ENCODE results near the gene NCAPD2.
A peak's percentile ranks its signal among the peaks of the same experiment; 100 is the strongest.

Gene NCAPD2

GRCh38 chr12:6459004-6459337 is 34.9 kb upstream of the NCAPD2 start:
- DNase-seq (ENCODE audit: low read depth in 2 of 2), result no peak
- no peak overlapping the region for H3K4me3 ChIP-seq (replicated peaks in 1 of 2; ENCODE audit: low read depth in 2 of 2, low read length in 2 of 2)
- TF ChIP-seq CTCF (IDR thresholded peaks at IDR 0.05; ENCODE audit: low read depth, low read length), result no peak

GRCh38 chr12:6460751-6461371 is 33.0 kb upstream of the NCAPD2 start:
- H3K4me3 ChIP-seq (replicated peaks in 1 of 2; ENCODE audit: low read depth in 2 of 2, low read length in 2 of 2), result no peak overlapping the region
- no peak for DNase-seq (ENCODE audit: low read depth in 2 of 2)
- no peak for TF ChIP-seq CTCF (IDR thresholded peaks at IDR 0.05; ENCODE audit: low read depth, low read length)

GRCh38 chr12:6461401-6462233 is 32.3 kb upstream of the NCAPD2 start:
- TF ChIP-seq CTCF (IDR thresholded peaks at IDR 0.05; ENCODE audit: low read depth, low read length), result no peak
- DNase-seq (ENCODE audit: low read depth in 2 of 2), result peak in 1 of 2 donors; percentile 7
- no peak overlapping the region for H3K4me3 ChIP-seq (replicated peaks in 1 of 2; ENCODE audit: low read depth in 2 of 2, low read length in 2 of 2)

GRCh38 chr12:6462234-6462995 is 31.5 kb upstream of the NCAPD2 start:
- DNase-seq (ENCODE audit: low read depth in 2 of 2), result no peak
- no peak overlapping the region for H3K4me3 ChIP-seq (replicated peaks in 1 of 2; ENCODE audit: low read depth in 2 of 2, low read length in 2 of 2)
- TF ChIP-seq CTCF (IDR thresholded peaks at IDR 0.05; ENCODE audit: low read depth, low read length), result no peak

GRCh38 chr12:6463216-6463615 is 30.7 kb upstream of the NCAPD2 start:
- no peak overlapping the region for H3K4me3 ChIP-seq (replicated peaks in 1 of 2; ENCODE audit: low read depth in 2 of 2, low read length in 2 of 2)
- TF ChIP-seq CTCF (IDR thresholded peaks at IDR 0.05; ENCODE audit: low read depth, low read length), result no peak
- no peak for DNase-seq (ENCODE audit: low read depth in 2 of 2)

- no peak overlapping the region for H3K4me3 ChIP-seq (replicated peaks in 1 of 2; ENCODE audit: low read depth in 2 of 2, low read length in 2 of 2)
- no peak for DNase-seq (ENCODE audit: low read depth in 2 of 2)
These were observed 30.0 kb upstream of the NCAPD2 start for GRCh38 chr12:6463858-6464257.

More at GRCh38 chr12:6463858-6464257, 30.0 kb upstream of the NCAPD2 start:
- no peak for TF ChIP-seq CTCF (IDR thresholded peaks at IDR 0.05; ENCODE audit: low read depth, low read length)
